Peyer's patch (tissue), 4 donors: ENCODE data around the gene ARHGAP1.

Experiments used
- POLR2A ChIP-seq, 2 donors: fragments of 450-650 bp; IDR thresholded peaks; one replicate each; pipeline ENCODE4 v1.5.1; 2017; ENCODE audit warnings: antibody characterized with exemption in 2 of 2, mild to moderate bottlenecking in 2 of 2, moderate library complexity in 2 of 2
- TF ChIP-seq, protein P1 (sequence below), 6 experiments: fragments of 450-650 bp in 4 of 6; fragments of 200-600 bp in 2 of 6; sonication (generic) in 1 of 6; IDR thresholded peaks; one replicate each; pipeline ENCODE4 v1.5.1; 2017 to 2019; ENCODE audit warnings: antibody characterized with exemption in 6 of 6, mild to moderate bottlenecking in 3 of 6, moderate library complexity in 1 of 6

DNA sequence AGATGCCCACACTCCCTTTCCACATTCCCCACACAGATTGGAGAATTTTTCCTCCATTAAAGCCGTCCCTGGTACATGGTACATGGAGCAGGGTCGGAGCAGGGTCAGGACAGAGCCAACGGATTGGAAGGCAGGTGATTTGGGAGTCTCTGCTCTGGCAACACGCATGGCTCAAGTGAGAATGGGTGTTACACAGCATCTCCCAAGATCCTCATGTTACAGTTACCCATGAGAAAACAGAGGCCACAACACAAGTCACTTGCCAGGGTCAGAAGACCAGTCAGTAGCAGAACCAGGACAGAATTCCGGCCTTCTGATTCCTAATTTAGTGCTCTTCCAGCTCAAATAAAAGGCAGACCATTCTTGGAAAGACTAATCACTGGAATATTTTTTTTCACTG, 10.9 kb upstream of the ARHGAP1 start:
- TF ChIP-seq, protein P1, sequence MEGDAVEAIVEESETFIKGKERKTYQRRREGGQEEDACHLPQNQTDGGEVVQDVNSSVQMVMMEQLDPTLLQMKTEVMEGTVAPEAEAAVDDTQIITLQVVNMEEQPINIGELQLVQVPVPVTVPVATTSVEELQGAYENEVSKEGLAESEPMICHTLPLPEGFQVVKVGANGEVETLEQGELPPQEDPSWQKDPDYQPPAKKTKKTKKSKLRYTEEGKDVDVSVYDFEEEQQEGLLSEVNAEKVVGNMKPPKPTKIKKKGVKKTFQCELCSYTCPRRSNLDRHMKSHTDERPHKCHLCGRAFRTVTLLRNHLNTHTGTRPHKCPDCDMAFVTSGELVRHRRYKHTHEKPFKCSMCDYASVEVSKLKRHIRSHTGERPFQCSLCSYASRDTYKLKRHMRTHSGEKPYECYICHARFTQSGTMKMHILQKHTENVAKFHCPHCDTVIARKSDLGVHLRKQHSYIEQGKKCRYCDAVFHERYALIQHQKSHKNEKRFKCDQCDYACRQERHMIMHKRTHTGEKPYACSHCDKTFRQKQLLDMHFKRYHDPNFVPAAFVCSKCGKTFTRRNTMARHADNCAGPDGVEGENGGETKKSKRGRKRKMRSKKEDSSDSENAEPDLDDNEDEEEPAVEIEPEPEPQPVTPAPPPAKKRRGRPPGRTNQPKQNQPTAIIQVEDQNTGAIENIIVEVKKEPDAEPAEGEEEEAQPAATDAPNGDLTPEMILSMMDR (IDR thresholded peaks at IDR 0.05), result no peak
- TF ChIP-seq POLR2A (IDR thresholded peaks at IDR 0.05), result no peak
